Immature natural killer cell (primary cell): ENCODE results near the gene RRAGB. TPM values are rescaled to one million over a fixed set of nuclear protein-coding genes. Genes with fewer than 3 reads are reported as not detected.
"Not testable (repeated sequence)": the region's sequence is repeated elsewhere in the genome, so short reads cannot be mapped to it uniquely, and the experiment has no call there.

Experiments
- DNase-seq, 3 donors: peaks; one replicate each; pipeline ENCODE4 v3.0.0; 2022; ENCODE audit warnings: mixed read lengths in 1 of 3
- H3K27ac Mint-ChIP-seq, 6 donors: one replicate each; pipeline ENCODE4 v1.8.0; 2020; ENCODE audit warnings: mixed read lengths in 6 of 6, mild to moderate bottlenecking in 5 of 6, inconsistent platforms in 4 of 6, moderate library complexity in 3 of 6
- H3K27me3 Mint-ChIP-seq, 3 donors: one replicate each; pipeline ENCODE4 v1.8.0; 2020 to 2021; ENCODE audit warnings: low read depth in 3 of 3, mild to moderate bottlenecking in 3 of 3, mixed read lengths in 3 of 3, moderate library complexity in 3 of 3, inconsistent platforms in 1 of 3
- H3K36me3 Mint-ChIP-seq, 3 donors: one replicate each; pipeline ENCODE4 v1.8.0; 2020; ENCODE audit warnings: mixed read lengths in 3 of 3, inconsistent platforms in 2 of 3, mild to moderate bottlenecking in 2 of 3
- H3K4me1 Mint-ChIP-seq, 2 donors: one replicate each; pipeline ENCODE4 v1.8.0; 2020; ENCODE audit warnings: inconsistent platforms in 2 of 2, mild to moderate bottlenecking in 2 of 2, mixed read lengths in 2 of 2, moderate library complexity in 1 of 2
- H3K4me3 Mint-ChIP-seq, 5 donors: one replicate each; pipeline ENCODE4 v1.8.0; 2020; ENCODE audit warnings: mild to moderate bottlenecking in 5 of 5, mixed read lengths in 5 of 5, inconsistent platforms in 3 of 5, moderate library complexity in 3 of 5
- H3K9me3 Mint-ChIP-seq, 6 donors: one replicate each; pipeline ENCODE4 v1.8.0; 2020; ENCODE audit warnings: mild to moderate bottlenecking in 6 of 6, mixed read lengths in 6 of 6, inconsistent platforms in 4 of 6, moderate library complexity in 3 of 6
- polyA plus RNA-seq, 3 donors: library from polyadenylated mRNA; unstranded; fragments of 300-500 nt; fragmentation: Illumina TruSeq; gene quantifications; one replicate each; pipeline ENCODE4 v1.2.3, GENCODE V29; 2021

RRAGB gene
- polyA plus RNA-seq, 3 donors from 2014 or later, result 6.9 to 10.8 (median 9.8) TPM

DNA sequence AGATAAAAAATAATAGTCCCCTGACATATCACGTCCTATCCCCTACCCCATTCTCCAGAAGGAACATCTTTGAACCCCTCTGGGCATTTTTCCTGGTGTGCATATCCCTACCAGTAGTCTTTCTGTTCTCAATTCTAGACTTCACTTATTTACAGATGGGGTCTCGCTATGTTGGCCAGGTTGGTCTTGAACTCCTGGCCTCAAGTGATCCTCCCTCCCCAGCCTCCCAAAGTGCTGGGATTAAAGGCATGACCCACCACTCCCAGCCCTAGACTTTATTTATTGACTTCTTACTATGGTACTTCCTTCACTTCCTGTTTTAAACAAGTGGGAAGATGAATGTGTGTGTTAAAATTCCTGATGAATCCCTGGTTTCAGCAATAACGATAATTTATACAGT lies 612 bp upstream of the RRAGB start:
- H3K9me3 Mint-ChIP-seq, result no peaks in the 10 kb centered on the region
- no peak for DNase-seq
- H3K27ac Mint-ChIP-seq, result peak overlapping the region; percentile 81 to 93 (median 90)
- no peaks in the 10 kb centered on the region for H3K36me3 Mint-ChIP-seq
- H3K4me3 Mint-ChIP-seq, result peak overlapping the region; percentile 68 to 87 (median 80)
- peaks cover 15 to 25% of the 10 kb centered on the region in 2 donors for H3K4me1 Mint-ChIP-seq
- H3K27me3 Mint-ChIP-seq, result peaks cover 2 to 8% (median 7%) of the 10 kb centered on the region in 3 donors

DNA sequence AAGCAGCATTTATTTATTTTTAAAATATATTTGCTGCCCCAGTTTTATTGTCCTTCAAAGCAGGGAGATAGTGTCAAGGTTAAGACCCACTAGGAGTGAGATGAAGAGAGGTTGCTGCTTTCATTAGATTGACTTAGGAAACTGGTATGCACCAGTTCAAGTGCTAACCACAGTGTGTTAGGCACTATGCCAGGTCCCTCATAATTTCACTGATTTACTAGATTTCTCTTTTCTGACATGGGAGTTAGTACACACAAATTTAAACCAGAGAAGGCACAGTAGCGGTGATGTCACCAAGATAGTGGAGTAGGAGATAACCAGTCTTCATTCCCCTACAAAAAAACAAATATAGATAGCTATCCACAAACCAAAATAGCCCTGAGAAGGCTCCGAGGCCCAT lies 14.3 kb downstream of the RRAGB start:
- Mint-ChIP-seq H3K4me3 (no peak overlapping the region), H3K4me1 (peaks cover 0 to 7% of the 10 kb centered on the region in 2 donors)
- DNase-seq, result no peak

DNA sequence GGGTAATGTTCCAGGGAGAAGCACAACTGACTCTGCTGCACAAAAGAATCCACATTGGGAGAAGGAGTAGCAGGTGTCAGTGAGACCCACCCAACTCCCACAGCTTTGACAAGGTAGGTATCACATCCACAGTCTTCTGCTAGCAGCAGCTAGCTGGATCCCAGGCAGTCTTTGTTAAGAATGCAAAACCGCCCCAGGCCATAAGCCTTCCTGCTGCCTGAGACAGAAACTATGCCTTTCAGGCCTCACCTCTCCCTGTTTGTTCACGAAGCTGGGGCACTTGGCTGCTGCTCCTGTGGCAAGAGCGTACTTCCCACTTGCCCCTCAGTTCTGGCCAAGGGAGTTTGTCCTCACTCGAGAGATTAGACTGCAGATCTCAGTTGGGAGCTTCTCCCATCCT lies 21.4 kb downstream of the RRAGB start:
- peaks cover 0 to 3% (median 2%) of the 10 kb centered on the region in 3 donors for H3K27me3 Mint-ChIP-seq
- H3K36me3 Mint-ChIP-seq, result peaks cover 15 to 33% (median 25%) of the 10 kb centered on the region in 3 donors
- H3K4me1 Mint-ChIP-seq, result no peaks in the 10 kb centered on the region
- H3K4me3 Mint-ChIP-seq, result no peak overlapping the region
- no peak overlapping the region for H3K27ac Mint-ChIP-seq
- no peak for DNase-seq
- peaks cover 0 to 5% (median 0%) of the 10 kb centered on the region in 6 donors for H3K9me3 Mint-ChIP-seq

More for the DNA sequence above, 14.3 kb downstream of the RRAGB start:
- H3K9me3 Mint-ChIP-seq, result peaks cover 0 to 5% (median 0%) of the 10 kb centered on the region in 6 donors
- peaks cover 19 to 34% (median 34%) of the 10 kb centered on the region in 3 donors for H3K36me3 Mint-ChIP-seq
- peaks cover 0 to 3% (median 2%) of the 10 kb centered on the region in 3 donors for H3K27me3 Mint-ChIP-seq
- no peak overlapping the region for H3K27ac Mint-ChIP-seq

DNA sequence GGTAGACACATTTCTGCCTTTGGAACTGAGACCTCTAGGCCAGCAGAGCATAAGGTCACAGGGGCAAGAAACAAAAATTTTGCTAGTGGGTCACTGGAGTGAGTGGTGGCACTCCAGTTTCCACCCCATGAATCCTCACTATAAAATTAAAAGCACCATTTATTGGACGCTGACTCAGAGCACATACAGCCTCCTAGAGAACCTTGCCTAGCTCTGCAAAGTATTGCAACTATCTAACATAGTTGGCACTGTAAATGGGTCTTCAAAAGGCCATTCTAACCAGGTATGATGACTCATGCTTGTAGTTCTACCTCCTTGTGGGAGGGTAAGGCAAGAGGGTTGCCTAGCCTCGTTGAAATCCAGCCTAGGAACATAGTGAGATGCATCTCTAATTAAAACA lies 25.1 kb downstream of the RRAGB start:
- H3K9me3 Mint-ChIP-seq, result no peaks in the 10 kb centered on the region
- no peak overlapping the region for H3K4me3 Mint-ChIP-seq
- peaks cover 0 to 3% (median 0%) of the 10 kb centered on the region in 3 donors for H3K27me3 Mint-ChIP-seq
- H3K27ac Mint-ChIP-seq, result no peak overlapping the region
- DNase-seq, result no peak
- H3K36me3 Mint-ChIP-seq, result peaks cover 6 to 20% (median 14%) of the 10 kb centered on the region in 3 donors
- no peaks in the 10 kb centered on the region for H3K4me1 Mint-ChIP-seq

DNA sequence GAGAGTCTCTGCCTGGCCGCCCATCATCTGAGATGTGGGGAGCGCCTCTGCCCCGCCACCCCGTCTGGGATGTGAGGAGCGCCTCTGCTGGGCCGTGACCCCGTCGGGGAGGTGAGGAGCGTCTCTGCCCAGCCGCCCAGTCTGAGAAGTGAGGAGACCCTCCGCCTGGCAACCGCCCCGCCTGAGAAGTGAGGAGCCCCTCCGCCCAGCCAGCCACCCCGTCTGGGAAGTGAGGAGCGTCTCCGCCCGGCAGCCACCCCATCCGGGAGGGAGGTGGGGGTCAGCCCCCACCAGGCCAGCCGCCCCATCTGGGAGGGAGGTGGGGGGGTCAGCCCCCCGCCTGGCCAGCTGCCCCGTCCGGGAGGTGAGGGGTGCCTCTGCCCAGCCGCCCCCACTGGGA lies 30.9 kb downstream of the RRAGB start:
- not testable (repeated sequence) for DNase-seq, H3K4me3 Mint-ChIP-seq, H3K27ac Mint-ChIP-seq, H3K27me3 Mint-ChIP-seq, H3K4me1 Mint-ChIP-seq, H3K9me3 Mint-ChIP-seq, H3K36me3 Mint-ChIP-seq

DNA sequence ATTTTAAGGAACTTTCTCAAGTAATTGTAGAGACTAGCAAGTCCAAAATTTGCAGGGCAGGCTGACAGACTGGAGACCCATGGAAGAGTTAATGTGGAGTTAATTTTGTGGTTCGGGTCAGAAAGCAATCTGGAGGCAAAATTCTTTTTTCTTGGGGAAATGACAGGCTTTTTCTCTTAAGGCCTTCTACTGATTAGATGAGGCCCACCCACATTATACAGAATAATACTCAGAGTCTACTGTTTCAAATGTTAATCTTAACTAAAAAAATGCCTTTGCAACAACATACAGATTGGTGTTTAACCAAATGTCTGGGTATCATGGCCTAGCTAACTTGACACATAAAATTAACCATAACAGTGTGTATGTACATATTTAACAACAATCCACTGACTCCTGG lies 32.7 kb downstream of the RRAGB start:
- no peaks in the 10 kb centered on the region for H3K27me3 Mint-ChIP-seq
- H3K36me3 Mint-ChIP-seq, result peaks cover 3 to 10% (median 6%) of the 10 kb centered on the region in 3 donors
- H3K4me1 Mint-ChIP-seq, result no peaks in the 10 kb centered on the region
- H3K4me3 Mint-ChIP-seq, result no peak overlapping the region
- no peak for DNase-seq
- H3K9me3 Mint-ChIP-seq, result no peaks in the 10 kb centered on the region
- H3K27ac Mint-ChIP-seq, result no peak overlapping the region

DNA sequence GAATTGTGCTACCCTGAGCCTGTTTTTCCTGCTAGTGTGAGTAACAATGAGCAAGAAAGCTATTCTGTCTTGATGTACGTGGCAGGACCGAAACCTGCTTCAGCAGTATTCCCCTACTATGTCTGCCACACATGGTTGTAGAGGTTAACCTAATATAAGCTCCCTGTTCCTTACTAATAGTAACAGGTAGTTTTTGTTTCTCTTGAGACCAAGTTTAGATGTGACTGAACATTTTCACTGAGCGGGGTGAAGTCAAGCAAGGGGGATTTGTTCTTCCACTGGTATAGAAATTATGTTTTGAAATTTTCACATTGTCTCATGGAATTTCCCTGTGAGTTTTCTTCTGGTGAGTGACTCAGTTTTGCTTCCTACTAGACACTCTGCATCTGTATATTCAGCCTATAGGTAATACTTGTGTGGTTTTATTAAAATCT lies 37.3 kb downstream of the RRAGB start:
- H3K27me3 Mint-ChIP-seq, result no peaks in the 10 kb centered on the region
- DNase-seq, result no peak
- no peaks in the 10 kb centered on the region for H3K9me3 Mint-ChIP-seq
- peaks cover 6 to 13% (median 8%) of the 10 kb centered on the region in 3 donors for H3K36me3 Mint-ChIP-seq
- H3K4me1 Mint-ChIP-seq, result no peaks in the 10 kb centered on the region
- no peak overlapping the region for H3K27ac Mint-ChIP-seq
- no peak overlapping the region for H3K4me3 Mint-ChIP-seq

DNA sequence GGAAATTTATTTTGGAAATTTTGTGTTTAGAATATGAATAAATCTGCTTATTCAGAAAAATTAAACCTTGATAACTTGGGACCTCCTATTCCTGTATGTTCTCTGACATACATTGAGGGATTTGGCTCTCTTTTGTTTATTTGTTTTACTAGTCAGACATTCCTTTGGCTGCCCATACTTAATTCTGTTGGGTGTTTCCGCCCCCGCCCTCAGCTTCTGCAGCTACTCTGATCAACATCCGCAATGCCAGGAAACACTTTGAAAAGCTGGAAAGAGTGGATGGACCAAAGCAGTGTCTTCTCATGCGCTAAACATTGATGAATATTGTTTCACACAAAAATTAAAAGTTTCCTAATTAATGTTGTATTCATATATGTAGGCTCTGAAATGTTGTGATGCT lies 40.5 kb downstream of the RRAGB start:
- peaks cover 7 to 23% (median 16%) of the 10 kb centered on the region in 3 donors for H3K36me3 Mint-ChIP-seq
- no peak for DNase-seq
- H3K27ac Mint-ChIP-seq, result no peak overlapping the region
- H3K9me3 Mint-ChIP-seq, result no peaks in the 10 kb centered on the region
- H3K27me3 Mint-ChIP-seq, result no peaks in the 10 kb centered on the region
- H3K4me3 Mint-ChIP-seq, result no peak overlapping the region
- no peaks in the 10 kb centered on the region for H3K4me1 Mint-ChIP-seq

DNA sequence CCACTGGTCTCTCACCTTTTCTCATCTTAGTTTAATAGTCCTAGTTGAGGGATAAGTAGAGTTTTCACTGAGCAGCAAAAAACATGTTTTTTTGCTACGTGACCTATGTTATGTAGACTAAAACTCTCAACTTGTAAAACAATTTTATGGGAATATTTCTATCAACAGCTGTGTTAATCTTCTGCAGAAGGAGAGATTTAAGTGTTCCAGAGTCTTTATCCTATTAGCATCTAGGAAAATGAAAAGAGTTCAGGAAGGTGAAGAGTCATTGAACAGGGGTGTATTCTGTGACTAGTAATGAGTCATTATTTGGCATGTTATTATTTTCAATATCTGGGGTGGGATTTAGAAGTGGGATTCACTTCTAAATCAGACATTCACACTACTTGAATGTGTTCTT lies 41.9 kb downstream of the RRAGB start:
- peaks cover 7 to 23% (median 16%) of the 10 kb centered on the region in 3 donors for H3K36me3 Mint-ChIP-seq
- no peak for DNase-seq
- H3K9me3 Mint-ChIP-seq, result no peaks in the 10 kb centered on the region
- no peaks in the 10 kb centered on the region for H3K27me3 Mint-ChIP-seq
- no peaks in the 10 kb centered on the region for H3K4me1 Mint-ChIP-seq
- H3K4me3 Mint-ChIP-seq, result no peak overlapping the region
- H3K27ac Mint-ChIP-seq, result no peak overlapping the region

DNA sequence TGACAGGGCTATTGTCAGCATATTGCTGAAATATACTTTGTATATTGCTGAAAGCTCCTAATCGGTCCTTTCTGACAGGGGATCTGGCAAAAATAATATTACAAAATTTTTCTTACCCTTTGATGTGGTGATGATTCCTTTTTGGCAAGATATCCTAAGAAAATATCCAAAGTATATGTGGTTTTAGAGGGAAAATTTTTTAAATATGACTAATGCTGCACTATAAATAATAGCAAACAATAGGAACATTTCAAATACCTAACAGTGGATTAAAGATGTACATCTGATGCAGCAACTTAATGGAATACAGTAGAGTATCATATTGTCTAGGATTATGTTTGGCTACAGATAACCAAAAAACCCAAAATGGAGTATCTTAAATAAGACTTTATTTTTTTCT lies 49.6 kb downstream of the RRAGB start:
- peaks cover 3 to 19% (median 3%) of the 10 kb centered on the region in 3 donors for H3K36me3 Mint-ChIP-seq
- H3K4me3 Mint-ChIP-seq, result no peak overlapping the region
- H3K27ac Mint-ChIP-seq, result no peak overlapping the region
- H3K9me3 Mint-ChIP-seq, result peaks cover 0 to 6% (median 0%) of the 10 kb centered on the region in 6 donors
- peaks cover 0 to 2% (median 0%) of the 10 kb centered on the region in 3 donors for H3K27me3 Mint-ChIP-seq
- no peak for DNase-seq
- no peaks in the 10 kb centered on the region for H3K4me1 Mint-ChIP-seq

DNA sequence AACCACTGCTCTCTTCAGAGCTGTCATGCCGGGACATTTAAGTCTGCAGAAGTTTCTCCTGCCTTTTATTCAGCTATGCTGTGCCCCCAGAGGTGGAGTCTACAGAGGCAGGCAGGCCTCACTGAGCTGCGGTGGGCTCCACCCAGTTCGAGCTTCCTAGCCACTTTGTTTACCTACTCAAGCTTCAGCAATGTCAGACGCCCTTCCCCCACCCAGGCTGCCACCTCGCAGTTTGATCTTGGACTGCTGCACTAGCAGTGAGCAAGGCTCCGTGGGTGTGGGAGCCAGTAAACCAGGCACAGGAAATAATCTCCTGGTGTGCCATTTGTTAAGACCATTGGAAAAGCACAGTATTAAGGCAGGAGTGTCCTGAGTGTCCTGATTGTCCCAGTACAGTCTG lies 56.9 kb downstream of the RRAGB start:
- not testable (repeated sequence) for H3K4me1 Mint-ChIP-seq, DNase-seq, H3K27me3 Mint-ChIP-seq, H3K4me3 Mint-ChIP-seq, H3K9me3 Mint-ChIP-seq, H3K27ac Mint-ChIP-seq
- peaks cover 8 to 34% (median 15%) of the 10 kb centered on the region in 3 donors for H3K36me3 Mint-ChIP-seq

DNA sequence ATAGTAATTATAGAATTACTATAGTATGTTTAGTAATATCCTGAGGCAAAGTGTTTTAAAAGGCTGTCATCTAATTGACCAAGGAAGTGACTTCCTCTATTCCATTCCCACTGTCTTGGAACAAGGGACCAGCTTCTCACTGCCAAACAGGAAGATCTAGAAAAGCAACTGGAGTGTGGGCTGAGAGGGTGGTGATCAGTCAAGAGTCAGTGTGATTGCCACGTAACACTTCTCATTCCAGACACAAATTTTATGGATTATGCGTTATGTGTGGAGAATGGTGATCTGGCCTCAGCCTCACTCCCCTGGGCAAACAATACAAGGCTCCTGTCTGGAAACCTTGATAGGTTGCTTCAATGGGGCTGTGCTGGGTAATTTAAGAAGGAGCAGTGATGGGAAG lies 60.0 kb downstream of the RRAGB start:
- Mint-ChIP-seq H3K4me1 (no peaks in the 10 kb centered on the region), H3K36me3 (peaks cover 8 to 21% (median 11%) of the 10 kb centered on the region in 3 donors), H3K27ac (no peak overlapping the region), H3K9me3 (peaks cover 0 to 5% (median 0%) of the 10 kb centered on the region in 6 donors), H3K4me3 (no peak overlapping the region), H3K27me3 (peaks cover 0 to 4% (median 4%) of the 10 kb centered on the region in 3 donors)
- no peak for DNase-seq

DNA sequence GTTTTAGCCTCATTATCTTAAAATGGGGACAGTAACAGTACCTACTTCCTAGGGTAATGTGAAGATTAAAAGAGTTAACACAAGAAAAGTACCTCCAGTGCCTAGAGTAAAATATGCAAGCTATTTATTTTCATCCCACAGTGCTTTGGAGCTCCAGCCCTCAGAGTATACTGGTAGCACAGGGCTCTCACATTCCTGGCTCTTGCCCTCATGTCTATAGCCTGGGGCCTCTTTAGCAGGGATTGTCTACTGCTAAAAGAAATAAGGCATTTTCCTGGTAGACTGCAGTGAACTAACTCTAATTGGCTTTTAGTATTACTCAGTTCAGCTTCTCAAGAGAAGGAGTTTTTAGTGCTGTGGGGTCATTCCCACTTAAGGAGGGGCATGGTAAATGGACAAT lies 60.8 kb downstream of the RRAGB start:
- H3K27ac Mint-ChIP-seq, result no peak overlapping the region
- no peak overlapping the region for H3K4me3 Mint-ChIP-seq
- DNase-seq, result no peak
- peaks cover 0 to 5% (median 0%) of the 10 kb centered on the region in 6 donors for H3K9me3 Mint-ChIP-seq
- peaks cover 0 to 4% (median 4%) of the 10 kb centered on the region in 3 donors for H3K27me3 Mint-ChIP-seq
- peaks cover 8 to 19% (median 9%) of the 10 kb centered on the region in 3 donors for H3K36me3 Mint-ChIP-seq
- no peaks in the 10 kb centered on the region for H3K4me1 Mint-ChIP-seq

DNA sequence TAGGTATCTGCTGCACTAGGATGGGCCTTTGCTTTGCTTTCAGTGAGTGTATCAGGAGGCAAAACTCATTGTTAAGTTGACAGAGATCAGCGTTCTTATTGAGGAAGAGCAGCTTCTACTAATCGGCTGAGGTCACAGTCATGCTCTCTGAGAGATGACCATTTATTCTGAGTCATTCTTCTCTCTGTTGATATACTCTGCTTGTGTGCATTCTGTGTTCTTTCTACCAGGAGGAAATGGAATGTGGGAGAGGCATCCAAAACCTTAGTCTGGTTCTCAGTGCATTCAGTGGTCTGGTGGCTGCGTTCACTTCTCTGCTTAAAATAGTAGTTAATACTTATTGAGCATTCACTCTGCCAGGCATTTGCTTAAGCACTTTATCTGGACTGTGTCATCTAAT lies 66.2 kb downstream of the RRAGB start:
- Mint-ChIP-seq H3K4me3 (no peak overlapping the region), H3K27me3 (peaks cover 0 to 2% (median 2%) of the 10 kb centered on the region in 3 donors), H3K4me1 (no peaks in the 10 kb centered on the region), H3K27ac (no peak overlapping the region), H3K36me3 (peaks cover 0 to 4% (median 0%) of the 10 kb centered on the region in 3 donors), H3K9me3 (peaks cover 0 to 5% (median 0%) of the 10 kb centered on the region in 6 donors)
- no peak for DNase-seq

DNA sequence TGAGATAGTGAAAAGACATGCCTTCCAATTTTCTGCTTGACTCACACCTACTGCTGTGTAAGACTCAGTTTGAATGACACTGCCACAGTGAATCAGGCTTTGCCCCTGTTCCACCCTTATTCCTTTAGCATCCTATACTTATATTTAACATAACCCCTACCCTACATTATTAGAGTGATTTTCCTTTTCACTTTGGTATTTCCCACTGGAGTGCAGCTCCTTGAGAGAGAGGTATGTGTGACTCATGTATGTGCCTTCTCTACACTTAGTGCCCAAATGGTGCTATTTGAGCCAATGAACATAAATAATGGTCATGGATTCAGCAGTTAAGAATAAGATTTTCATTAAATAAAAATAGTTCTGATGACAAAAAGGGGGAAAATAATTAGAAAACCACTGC lies 69.5 kb downstream of the RRAGB start:
- Mint-ChIP-seq H3K9me3 (peaks cover 0 to 2% (median 0%) of the 10 kb centered on the region in 6 donors), H3K36me3 (peaks cover 0 to 4% (median 0%) of the 10 kb centered on the region in 3 donors), H3K4me1 (no peaks in the 10 kb centered on the region), H3K27me3 (peaks cover 0 to 2% (median 0%) of the 10 kb centered on the region in 3 donors), H3K27ac (no peak overlapping the region), H3K4me3 (no peak overlapping the region)
- DNase-seq, result no peak
